ENCODE data around the gene THAP2.

Gene THAP2

GRCh38 chr12:71726548-71726947 lies 62.4 kb downstream of the THAP2 start:
- no peaks in the 10 kb centered on the region for H3K36me3 ChIP-seq (ENCODE audit: control insufficient read depth in 2 of 2, insufficient read depth in 2 of 2, low read length in 2 of 2)
- H3K4me3 ChIP-seq (ENCODE audit: low read length in 2 of 2) = no peak overlapping the region
- H3K4me1 ChIP-seq (ENCODE audit: control insufficient read depth, insufficient read depth, low read length) = no peaks in the 10 kb centered on the region
- no peak overlapping the region for H3K9ac ChIP-seq (ENCODE audit: low read length in 2 of 2)
- no peak overlapping the region for H3K27ac ChIP-seq (ENCODE audit: low read length)
- H3K9me3 ChIP-seq (ENCODE audit: control insufficient read depth in 2 of 2, low read length in 2 of 2) = no peaks in the 10 kb centered on the region
- H3K27me3 ChIP-seq (ENCODE audit: control insufficient read depth in 1 of 2, insufficient read depth in 2 of 2, low read length in 2 of 2) = no peaks in the 10 kb centered on the region

DNA sequence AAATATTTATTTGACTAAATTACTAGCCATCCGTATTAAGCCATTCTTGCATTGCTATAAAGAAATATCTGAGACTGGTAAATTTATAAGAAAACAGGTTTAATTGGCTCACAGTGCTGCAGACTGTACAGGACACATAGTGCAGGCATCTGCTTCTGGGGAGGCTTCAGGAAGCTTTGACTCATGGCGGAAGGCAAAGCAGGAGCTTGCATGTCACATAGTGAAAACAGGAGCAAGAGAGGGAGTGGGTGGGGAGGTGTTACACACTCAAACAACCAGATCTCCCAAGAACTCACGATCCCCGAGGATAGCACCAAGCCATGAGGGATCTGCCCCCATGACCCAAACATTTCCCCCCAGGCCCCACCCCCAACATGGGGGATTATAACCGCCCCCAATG lies 63.9 kb downstream of the THAP2 start:
- Histone ChIP-seq H3K4me1 (ENCODE audit: control insufficient read depth, insufficient read depth, low read length) (no peaks in the 10 kb centered on the region), H3K9me3 (ENCODE audit: control insufficient read depth in 2 of 2, low read length in 2 of 2) (no peaks in the 10 kb centered on the region), H3K27me3 (ENCODE audit: control insufficient read depth in 1 of 2, insufficient read depth in 2 of 2, low read length in 2 of 2) (no peaks in the 10 kb centered on the region), H3K36me3 (ENCODE audit: control insufficient read depth in 2 of 2, insufficient read depth in 2 of 2, low read length in 2 of 2) (no peaks in the 10 kb centered on the region), H3K9ac (ENCODE audit: low read length in 2 of 2) (no peak overlapping the region), H3K4me3 (ENCODE audit: low read length in 2 of 2) (no peak overlapping the region), H3K27ac (ENCODE audit: low read length) (no peak overlapping the region)

Data from stomach smooth muscle (tissue), 2 donors.